GM12891 (cell line): Measurements from ENCODE around the gene RSAD1.

Experiments used
- PAX5 ChIP-seq: IDR thresholded peaks from 2 replicates; pipeline ENCODE4 v1.6.1; 2011; ENCODE audit warnings: low read length, moderate library complexity, mild to moderate bottlenecking; ENCODE audit not compliant: insufficient read depth, severe bottlenecking
- POLR2A ChIP-seq: IDR thresholded peaks from 2 replicates; pipeline ENCODE4 v1.6.1; 2011; ENCODE audit warnings: low read depth, low read length, control low read depth
- POLR2AphosphoS5 ChIP-seq: IDR thresholded peaks from 2 replicates; pipeline ENCODE4 v1.6.1; 2011; ENCODE audit warnings: low read depth, low read length, control low read depth
- SPI1 ChIP-seq: IDR thresholded peaks from 2 replicates; pipeline ENCODE4 v1.6.1; 2011; ENCODE audit warnings: low read depth, low read length, control low read depth
- TAF1 ChIP-seq: IDR thresholded peaks from 2 replicates; pipeline ENCODE4 v1.6.1; 2011; ENCODE audit warnings: low read depth, low read length, control low read depth

- TF ChIP-seq TAF1 (no peak), POLR2A (no peak), SPI1 (no peak), PAX5 (no peak), POLR2AphosphoS5 (no peak)
Measured at GRCh38 chr17:50499270-50499669, 20.6 kb downstream of the RSAD1 start.
